Spleen (tissue), 7 donors: ENCODE measurements around the gene PDLIM5.

Experiments
- POLR2A ChIP-seq, 3 donors: fragments of 450-650 bp; IDR thresholded peaks; one replicate each; pipeline ENCODE4 v1.5.1; 2017; ENCODE audit warnings: antibody characterized with exemption in 3 of 3, mild to moderate bottlenecking in 1 of 3
- TF ChIP-seq, protein P1 (sequence below), 11 experiments: fragments of 200-600 bp in 7 of 11; fragments of 450-650 bp in 4 of 11; sonication (generic) in 4 of 11; IDR thresholded peaks in 8 of 11; conservative IDR thresholded peaks in 3 of 11; 1 replicate in 7 of 11; 2 replicates in 4 of 11; pipeline versions ENCODE4 v1.4.0 to v1.8.0; 2016 to 2021; ENCODE audit warnings: antibody characterized with exemption in 11 of 11, inconsistent platforms in 4 of 11, mild to moderate bottlenecking in 1 of 11
- donor health status: DM: no; HTN: no; CAD: no; lungs with moderate emphysema.
- donor health status: DM: no; HTN: no; CAD: no.
- donor health status: DM: no; HTN: no; CAD: no.

DNA sequence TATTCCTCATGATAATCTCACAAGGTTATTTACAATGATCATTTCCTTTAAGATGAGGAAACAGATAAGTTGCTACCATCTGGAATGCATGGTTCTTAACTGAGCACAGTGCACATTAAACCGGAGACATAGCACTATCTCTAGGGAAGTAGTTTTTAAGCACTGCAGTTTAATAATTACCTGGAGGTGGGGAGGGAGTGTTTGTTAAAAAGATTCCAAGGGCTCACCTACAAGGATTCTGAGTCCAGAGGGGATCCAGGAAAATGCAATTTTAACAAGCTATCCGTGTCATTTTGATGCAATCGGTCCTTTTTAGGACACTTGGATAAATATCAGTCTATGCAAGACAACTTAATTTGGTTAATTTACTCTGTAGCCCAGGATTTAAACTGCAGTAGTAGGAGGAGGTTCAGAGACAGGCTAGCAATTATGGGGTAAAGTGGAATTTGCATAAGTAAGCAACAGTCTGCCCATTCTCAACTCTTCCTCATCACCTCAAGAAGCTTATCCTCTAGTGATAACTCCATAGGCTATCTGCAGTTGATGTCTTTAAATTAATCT lies 2.8 kb upstream of the PDLIM5 start:
- TF ChIP-seq POLR2A (IDR thresholded peaks at IDR 0.05): no peak
- TF ChIP-seq, protein P1, sequence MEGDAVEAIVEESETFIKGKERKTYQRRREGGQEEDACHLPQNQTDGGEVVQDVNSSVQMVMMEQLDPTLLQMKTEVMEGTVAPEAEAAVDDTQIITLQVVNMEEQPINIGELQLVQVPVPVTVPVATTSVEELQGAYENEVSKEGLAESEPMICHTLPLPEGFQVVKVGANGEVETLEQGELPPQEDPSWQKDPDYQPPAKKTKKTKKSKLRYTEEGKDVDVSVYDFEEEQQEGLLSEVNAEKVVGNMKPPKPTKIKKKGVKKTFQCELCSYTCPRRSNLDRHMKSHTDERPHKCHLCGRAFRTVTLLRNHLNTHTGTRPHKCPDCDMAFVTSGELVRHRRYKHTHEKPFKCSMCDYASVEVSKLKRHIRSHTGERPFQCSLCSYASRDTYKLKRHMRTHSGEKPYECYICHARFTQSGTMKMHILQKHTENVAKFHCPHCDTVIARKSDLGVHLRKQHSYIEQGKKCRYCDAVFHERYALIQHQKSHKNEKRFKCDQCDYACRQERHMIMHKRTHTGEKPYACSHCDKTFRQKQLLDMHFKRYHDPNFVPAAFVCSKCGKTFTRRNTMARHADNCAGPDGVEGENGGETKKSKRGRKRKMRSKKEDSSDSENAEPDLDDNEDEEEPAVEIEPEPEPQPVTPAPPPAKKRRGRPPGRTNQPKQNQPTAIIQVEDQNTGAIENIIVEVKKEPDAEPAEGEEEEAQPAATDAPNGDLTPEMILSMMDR (IDR thresholded peaks at IDR 0.05 in 8 of 11, conservative IDR thresholded peaks at IDR 0.05 in 3 of 11): no peak
